HFF-Myc (cell line): ENCODE measurements around the gene NUSAP1.
"Not testable (repeated sequence)": the region's sequence is repeated elsewhere in the genome, so short reads cannot be mapped to it uniquely, and the experiment has no call there.

ENCODE experiments used
- DNase-seq: peaks from one replicate; pipeline ENCODE4 v3.0.0-alpha.2; 2011; ENCODE audit warnings: low read depth; ENCODE audit errors: extremely low read depth
- H3K4me3 ChIP-seq: replicated peaks from 2 replicates; pipeline ENCODE4 v1.5.1; 2011; ENCODE audit warnings: low read depth, mild to moderate bottlenecking, control low read depth, low read length
- TF ChIP-seq, protein P1 (sequence below): IDR thresholded peaks from 2 replicates; pipeline ENCODE4 v1.5.1; 2012; ENCODE audit warnings: mild to moderate bottlenecking, low read depth, low read length, control low read depth; ENCODE audit errors: missing control alignments

Gene NUSAP1

DNA sequence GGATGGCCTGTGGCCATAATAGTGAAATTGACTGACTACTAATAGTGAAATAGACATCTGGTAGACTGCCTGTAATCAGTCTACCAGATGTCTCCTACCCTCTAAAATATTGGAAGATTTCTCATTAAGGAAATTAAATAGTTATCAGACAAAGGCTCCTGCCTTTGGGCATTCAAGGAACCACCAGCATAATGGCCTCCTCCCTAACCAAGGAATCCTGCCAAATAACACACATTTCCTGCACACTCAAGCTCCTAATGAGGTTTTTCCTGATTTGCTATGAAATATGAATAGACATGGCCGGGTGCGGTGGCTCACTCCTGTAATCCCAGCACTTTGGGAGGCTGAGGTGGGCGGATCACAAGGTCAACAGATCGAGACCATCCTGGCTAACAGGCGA, 14.6 kb downstream of the NUSAP1 start:
- H3K4me3 ChIP-seq: no peak overlapping the region
- TF ChIP-seq, protein P1, sequence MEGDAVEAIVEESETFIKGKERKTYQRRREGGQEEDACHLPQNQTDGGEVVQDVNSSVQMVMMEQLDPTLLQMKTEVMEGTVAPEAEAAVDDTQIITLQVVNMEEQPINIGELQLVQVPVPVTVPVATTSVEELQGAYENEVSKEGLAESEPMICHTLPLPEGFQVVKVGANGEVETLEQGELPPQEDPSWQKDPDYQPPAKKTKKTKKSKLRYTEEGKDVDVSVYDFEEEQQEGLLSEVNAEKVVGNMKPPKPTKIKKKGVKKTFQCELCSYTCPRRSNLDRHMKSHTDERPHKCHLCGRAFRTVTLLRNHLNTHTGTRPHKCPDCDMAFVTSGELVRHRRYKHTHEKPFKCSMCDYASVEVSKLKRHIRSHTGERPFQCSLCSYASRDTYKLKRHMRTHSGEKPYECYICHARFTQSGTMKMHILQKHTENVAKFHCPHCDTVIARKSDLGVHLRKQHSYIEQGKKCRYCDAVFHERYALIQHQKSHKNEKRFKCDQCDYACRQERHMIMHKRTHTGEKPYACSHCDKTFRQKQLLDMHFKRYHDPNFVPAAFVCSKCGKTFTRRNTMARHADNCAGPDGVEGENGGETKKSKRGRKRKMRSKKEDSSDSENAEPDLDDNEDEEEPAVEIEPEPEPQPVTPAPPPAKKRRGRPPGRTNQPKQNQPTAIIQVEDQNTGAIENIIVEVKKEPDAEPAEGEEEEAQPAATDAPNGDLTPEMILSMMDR: no peak
- no peak for DNase-seq

DNA sequence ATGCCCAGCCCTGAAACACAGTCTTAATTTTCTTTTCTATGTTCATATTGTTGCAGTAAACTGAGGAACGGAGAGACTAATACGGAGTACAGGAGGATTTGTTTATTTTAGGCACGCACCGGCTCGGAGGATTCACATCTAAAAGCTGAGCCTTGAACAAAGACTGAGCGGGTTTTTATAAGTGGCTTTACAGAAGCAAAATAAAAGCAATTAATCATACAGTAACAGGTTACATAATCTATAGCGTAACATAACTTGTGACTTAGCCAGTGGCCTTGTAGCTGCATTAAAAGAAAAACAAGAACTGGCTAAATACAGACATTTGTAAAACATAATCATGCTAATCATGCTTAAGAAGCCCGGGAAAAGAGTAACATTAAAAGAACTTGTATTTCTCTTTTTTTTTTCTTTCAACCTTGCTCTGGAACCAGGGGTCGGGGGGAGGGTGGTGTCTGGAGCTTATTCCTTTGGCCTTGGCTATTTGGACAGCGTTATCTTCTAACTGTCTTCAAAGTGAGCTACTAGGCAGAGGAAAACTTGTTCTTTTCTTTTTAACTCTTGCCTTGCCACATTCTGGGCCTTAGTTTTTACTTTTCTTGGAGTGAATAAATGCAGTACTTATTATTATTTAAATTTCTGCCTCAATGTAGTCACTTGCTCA, 17.5 kb downstream of the NUSAP1 start:
- H3K4me3 ChIP-seq: no peak overlapping the region
- DNase-seq: no peak
- TF ChIP-seq, protein P1: no peak

DNA sequence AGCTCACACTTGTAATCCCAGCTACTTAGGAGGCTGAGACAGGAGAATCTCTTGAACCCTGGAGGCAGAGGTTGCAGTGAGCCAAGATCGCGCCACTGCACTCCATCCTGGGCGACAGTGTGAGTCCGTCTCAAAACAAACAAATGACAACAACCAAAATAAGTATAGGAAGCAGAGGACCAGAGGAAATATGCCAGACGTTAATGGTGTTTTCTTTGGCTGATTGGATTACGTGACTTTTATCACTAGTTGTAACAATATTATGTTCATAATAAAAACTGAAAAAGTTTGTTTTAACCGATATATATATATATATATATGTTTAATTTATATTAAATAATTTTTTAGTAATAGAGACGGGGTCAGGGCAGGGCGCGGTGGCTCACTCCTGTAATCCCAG, 21.7 kb downstream of the NUSAP1 start:
- TF ChIP-seq, protein P1: no peak
- DNase-seq: no peak
- no peak overlapping the region for H3K4me3 ChIP-seq

DNA sequence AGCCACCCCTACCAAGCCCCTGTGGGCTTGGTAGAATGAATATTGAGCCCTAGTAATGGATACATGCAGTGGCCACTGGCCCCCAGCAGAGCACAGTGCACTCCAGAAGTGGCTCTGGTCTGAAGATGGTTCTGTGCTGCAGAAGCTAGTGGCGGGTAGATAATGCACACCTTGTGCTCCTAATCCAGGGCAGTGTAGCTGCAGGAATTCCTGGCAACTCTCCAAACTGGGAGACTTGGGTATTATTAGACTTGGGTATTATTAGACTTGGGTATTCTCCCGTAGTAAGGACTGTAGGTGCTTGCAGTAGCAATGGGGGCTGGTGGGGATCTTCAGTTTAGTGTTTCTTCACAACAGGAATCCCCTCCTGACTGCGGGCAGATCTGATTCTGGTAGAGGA, 34.7 kb downstream of the NUSAP1 start:
- DNase-seq: no peak
- TF ChIP-seq, protein P1: no peak
- H3K4me3 ChIP-seq: no peak overlapping the region

DNA sequence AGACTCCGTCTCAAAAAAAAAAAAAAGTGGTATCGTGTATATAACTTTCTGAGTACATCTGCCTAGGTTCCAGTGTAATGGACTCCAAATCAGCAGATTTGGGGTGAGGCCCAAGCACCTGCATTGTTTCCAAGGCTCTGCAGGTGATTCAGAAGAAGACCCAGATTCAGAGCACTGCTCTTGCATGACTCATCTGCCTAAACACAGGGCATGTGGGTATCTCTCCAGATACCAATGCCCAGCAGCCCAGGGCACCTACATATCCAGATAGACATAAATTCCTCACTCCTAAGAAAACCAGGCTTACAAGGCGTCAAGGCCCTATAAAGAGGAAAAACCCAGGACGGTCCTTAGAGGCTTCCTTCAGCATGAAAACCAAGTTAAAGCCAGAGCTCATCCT, 45.3 kb downstream of the NUSAP1 start:
- DNase-seq: no peak
- TF ChIP-seq, protein P1: no peak
- H3K4me3 ChIP-seq: no peak overlapping the region

DNA sequence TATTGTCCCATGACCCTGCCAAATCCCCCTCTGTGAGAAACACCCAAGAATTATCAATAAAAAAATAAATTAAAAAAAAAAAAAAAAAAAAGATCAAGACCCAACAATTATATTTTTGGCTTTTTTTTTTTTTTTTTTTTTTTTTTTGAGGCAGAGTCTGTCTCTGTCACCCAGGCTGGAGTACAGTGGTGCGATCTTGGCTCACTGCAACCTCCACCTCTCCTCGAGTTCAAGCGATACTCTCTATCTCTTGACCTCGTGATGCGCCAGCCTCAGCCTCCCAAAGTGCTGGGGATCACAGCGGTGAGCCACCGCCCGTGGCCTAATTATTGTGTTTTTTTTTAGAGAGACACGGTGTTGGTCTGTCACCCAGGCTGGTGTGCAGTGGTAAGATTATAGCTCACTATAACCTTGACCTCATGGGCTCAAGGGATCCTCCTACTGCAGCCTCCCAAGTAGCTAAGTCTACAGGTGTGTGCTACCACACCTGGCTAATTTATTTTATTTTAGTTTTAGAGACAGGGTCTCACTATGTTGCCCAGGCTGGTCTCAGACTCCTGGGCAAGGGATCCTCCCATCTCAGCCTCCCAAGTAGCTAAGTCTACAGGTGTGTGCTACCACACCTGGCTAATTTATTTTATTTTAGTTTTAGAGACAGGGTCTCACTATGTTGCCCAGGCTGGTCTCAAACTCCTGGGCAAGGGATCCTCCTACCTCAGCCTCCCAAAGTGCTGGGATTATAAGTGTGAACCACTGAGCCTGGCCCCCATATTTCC, 51.5 kb downstream of the NUSAP1 start:
- H3K4me3 ChIP-seq, DNase-seq: not testable (repeated sequence)

DNA sequence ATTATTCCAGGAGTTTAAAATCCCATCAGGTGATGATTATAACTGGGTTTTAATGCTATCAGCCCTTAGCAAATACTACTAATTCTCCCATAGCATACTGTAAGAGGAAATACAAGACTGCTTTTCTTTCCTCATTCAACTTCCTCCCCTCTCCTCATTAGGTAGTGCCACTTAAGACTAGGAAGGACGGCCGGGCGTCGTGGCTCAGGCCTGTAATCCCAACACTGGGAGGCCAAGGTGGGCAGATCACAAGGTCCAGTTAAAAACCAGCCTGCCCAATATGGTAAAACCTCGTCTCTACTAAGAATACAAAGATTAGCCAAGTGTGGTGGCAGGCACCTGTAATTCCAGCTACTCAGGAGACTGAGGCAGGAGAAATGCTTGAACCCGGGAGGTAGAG, 55.0 kb downstream of the NUSAP1 start:
- TF ChIP-seq, protein P1: no peak
- no peak overlapping the region for H3K4me3 ChIP-seq
- DNase-seq: no peak
